Loucy (cell line): ENCODE data around the gene TRANK1.

Experiments used
- EZH2phosphoT487 ChIP-seq: fragments of 200-600 bp; IDR thresholded peaks from 2 replicates; pipeline ENCODE4 v1.6.1; 2018; ENCODE audit warnings: antibody characterized with exemption, mild to moderate bottlenecking, moderate library complexity, borderline replicate concordance
- TF ChIP-seq, protein P1 (sequence below): fragments of 200-600 bp; sonication (generic); conservative IDR thresholded peaks from 2 replicates; pipeline ENCODE4 v1.5.1; 2014; ENCODE audit warnings: mild to moderate bottlenecking, antibody characterized with exemption, low read length

DNA sequence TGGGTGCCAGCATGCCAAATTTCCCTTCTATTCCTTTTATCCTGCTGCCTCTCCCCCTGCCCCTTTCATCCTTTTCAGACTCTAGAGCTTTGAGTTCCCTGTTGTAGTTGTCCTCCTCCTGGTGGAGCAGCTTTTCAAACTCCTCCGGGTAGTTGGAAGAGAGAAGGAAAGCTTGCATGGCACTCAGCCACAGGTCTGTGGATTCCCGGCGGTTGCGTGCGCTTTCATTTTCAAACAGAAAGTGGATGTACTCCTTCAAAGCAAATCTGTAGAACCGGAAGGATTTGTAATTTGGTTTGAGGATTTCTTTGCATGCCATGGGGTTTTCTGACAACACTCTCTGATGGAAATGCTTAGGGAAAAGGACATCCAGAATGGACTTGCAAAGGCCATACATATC, 112.4 kb downstream of the TRANK1 start:
- TF ChIP-seq, protein P1, sequence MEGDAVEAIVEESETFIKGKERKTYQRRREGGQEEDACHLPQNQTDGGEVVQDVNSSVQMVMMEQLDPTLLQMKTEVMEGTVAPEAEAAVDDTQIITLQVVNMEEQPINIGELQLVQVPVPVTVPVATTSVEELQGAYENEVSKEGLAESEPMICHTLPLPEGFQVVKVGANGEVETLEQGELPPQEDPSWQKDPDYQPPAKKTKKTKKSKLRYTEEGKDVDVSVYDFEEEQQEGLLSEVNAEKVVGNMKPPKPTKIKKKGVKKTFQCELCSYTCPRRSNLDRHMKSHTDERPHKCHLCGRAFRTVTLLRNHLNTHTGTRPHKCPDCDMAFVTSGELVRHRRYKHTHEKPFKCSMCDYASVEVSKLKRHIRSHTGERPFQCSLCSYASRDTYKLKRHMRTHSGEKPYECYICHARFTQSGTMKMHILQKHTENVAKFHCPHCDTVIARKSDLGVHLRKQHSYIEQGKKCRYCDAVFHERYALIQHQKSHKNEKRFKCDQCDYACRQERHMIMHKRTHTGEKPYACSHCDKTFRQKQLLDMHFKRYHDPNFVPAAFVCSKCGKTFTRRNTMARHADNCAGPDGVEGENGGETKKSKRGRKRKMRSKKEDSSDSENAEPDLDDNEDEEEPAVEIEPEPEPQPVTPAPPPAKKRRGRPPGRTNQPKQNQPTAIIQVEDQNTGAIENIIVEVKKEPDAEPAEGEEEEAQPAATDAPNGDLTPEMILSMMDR, result no peak
- TF ChIP-seq EZH2phosphoT487, result no peak
